ENCODE measurements around the gene GBX2. TPM values are rescaled to one million over a fixed set of nuclear protein-coding genes. Genes with fewer than 3 reads are reported as not detected.

The GBX2 gene
- polyA plus RNA-seq, 1 experiment = 0.11 TPM

DNA sequence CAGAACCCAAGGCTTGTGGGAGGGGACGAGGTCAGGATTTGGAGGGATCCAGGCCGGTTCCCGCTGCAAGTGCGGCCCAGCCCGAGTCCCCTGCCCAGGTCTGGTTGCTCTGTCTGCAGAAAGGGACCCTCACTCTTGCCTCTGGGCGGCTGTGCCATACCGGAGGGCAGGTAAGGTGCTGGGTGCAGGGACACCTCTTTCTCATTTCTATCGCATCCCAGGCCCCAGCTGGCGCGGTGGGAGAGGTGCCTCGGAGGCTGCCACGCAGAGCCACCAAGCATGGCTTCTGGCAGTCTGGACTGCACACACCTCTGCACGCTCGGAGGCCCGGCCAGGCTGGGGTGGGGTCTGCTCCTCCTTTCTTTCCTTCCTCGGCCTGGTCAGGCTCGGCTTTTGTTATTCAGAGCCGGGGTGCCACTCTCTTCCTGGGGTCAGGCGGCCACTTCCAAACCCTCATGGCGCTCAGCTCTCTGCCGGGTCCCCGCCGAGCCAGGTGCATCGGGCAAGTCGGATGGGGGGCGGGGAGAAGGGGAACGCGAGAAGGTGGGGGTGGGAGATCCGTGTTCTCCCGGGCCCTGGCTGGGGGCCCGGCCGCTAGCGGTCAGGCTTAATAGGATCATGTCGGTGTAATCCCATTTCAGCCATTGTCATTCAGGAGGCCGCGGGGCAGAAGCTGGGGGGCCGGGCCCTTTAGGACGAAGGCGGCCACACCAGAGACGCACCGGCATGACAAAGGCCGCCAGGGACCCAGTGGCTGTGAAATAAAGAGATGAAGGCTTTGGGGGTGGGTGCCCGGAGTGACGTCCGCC, 9.0 kb downstream of the GBX2 start:
- DNase-seq (ENCODE audit: low read depth) = no peak
- H3K4me3 ChIP-seq (ENCODE audit: low read depth, low read length) = no peak overlapping the region
- H3K36me3 ChIP-seq (ENCODE audit: control insufficient read depth, insufficient read depth, low read length) = no peaks in the 10 kb centered on the region
- H3K27me3 ChIP-seq (ENCODE audit: control insufficient read depth, insufficient read depth, low read length) = peaks cover 23% of the 10 kb centered on the region
- CTCF ChIA-PET = interaction anchor here (1.4 kb wide), 1 partner anchor 19 kb away, joined by 3 read pairs; no protein-coding TSS in a partner anchor
- POLR2A ChIA-PET = no interaction called here
- TF ChIP-seq, protein P1, sequence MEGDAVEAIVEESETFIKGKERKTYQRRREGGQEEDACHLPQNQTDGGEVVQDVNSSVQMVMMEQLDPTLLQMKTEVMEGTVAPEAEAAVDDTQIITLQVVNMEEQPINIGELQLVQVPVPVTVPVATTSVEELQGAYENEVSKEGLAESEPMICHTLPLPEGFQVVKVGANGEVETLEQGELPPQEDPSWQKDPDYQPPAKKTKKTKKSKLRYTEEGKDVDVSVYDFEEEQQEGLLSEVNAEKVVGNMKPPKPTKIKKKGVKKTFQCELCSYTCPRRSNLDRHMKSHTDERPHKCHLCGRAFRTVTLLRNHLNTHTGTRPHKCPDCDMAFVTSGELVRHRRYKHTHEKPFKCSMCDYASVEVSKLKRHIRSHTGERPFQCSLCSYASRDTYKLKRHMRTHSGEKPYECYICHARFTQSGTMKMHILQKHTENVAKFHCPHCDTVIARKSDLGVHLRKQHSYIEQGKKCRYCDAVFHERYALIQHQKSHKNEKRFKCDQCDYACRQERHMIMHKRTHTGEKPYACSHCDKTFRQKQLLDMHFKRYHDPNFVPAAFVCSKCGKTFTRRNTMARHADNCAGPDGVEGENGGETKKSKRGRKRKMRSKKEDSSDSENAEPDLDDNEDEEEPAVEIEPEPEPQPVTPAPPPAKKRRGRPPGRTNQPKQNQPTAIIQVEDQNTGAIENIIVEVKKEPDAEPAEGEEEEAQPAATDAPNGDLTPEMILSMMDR (IDR thresholded peaks at IDR 0.05; ENCODE audit: insufficient read depth, low read depth, low read length) = no peak

DNA sequence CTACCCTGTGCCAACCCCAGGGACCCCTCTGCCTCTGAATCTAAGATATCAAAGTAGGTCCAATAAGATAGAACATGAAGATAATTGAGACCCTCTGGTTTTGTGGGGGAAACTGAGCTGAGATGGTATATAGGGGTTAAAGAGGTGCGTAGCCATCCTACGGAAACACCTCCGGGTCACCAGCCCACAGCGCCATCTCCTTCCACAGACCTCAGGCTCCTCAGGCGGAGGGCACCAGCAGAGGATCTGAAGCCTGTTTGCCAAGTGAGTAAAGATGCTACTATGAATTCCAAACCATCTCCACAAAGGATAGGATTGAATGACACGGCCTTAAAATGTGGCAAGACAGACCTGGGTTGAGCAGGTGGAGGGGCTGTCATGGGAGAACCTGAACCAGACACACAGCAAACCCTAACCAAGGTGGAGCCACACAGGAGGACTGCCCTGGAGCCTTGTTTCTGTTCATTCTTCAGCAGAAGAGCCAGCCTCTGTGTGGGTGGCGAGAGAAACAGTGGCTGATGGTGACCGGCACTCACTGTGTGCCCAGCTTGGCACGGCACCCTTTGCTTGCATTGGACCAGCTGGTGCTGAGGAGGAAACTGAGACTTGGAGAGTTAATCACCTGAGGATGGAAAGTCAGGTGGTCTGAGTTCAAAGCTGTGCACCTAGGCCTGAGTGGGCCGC, 10.2 kb downstream of the GBX2 start:
- CTCF ChIA-PET = interaction anchor here (1.4 kb wide), 1 partner anchor 20 kb away, joined by 3 read pairs; no protein-coding TSS in a partner anchor
- no peak for DNase-seq (ENCODE audit: low read depth)
- TF ChIP-seq, protein P1 (IDR thresholded peaks at IDR 0.05; ENCODE audit: insufficient read depth, low read depth, low read length) = no peak
- H3K27me3 ChIP-seq (ENCODE audit: control insufficient read depth, insufficient read depth, low read length) = peaks cover 18% of the 10 kb centered on the region
- no peak overlapping the region for H3K4me3 ChIP-seq (ENCODE audit: low read depth, low read length)
- POLR2A ChIA-PET = no interaction called here
- no peaks in the 10 kb centered on the region for H3K36me3 ChIP-seq (ENCODE audit: control insufficient read depth, insufficient read depth, low read length)

DNA sequence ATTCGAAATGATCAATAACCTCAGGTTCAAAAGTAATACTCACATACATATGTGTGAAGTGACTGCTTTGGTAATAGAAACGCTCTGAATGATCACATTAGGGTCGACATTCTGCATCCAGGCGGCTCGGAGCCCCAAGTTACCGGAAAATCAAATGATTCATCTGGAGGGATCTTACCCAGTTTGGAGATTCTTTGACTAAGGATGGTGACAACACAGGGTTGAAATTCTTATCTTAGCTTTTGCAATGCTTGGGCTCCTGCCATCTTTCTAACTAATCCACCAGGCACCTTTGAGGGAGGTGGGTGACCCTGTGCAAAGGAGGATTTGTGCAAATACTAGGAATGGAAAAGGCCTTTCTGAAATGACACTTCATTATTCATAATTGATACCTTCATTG, 10.8 kb downstream of the GBX2 start:
- POLR2A ChIA-PET = no interaction called here
- CTCF ChIA-PET = no interaction called here
- TF ChIP-seq, protein P1 (IDR thresholded peaks at IDR 0.05; ENCODE audit: insufficient read depth, low read depth, low read length) = no peak
- no peak for DNase-seq (ENCODE audit: low read depth)
- no peak overlapping the region for H3K4me3 ChIP-seq (ENCODE audit: low read depth, low read length)
- H3K36me3 ChIP-seq (ENCODE audit: control insufficient read depth, insufficient read depth, low read length) = no peaks in the 10 kb centered on the region
- H3K27me3 ChIP-seq (ENCODE audit: control insufficient read depth, insufficient read depth, low read length) = peaks cover 17% of the 10 kb centered on the region

DNA sequence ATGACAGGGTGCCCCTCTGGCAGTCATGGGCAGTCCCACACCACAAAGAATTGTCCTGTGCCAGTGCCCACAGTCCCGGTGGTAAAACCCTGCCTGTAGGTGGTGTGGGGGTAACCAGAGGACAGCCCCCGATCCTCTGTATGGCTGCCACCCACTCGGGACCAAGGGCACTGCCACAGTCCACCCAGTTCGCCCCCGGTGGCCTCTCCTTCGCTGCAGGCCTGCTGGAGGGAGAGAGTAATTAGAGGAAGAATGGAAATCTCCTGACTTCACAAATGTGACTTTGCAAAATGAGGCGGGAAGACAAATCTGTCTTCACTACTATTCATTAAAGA, 11.4 kb downstream of the GBX2 start:
- Histone ChIP-seq H3K27me3 (ENCODE audit: control insufficient read depth, insufficient read depth, low read length) (peaks cover 16% of the 10 kb centered on the region), H3K4me3 (ENCODE audit: low read depth, low read length) (no peak overlapping the region), H3K36me3 (ENCODE audit: control insufficient read depth, insufficient read depth, low read length) (no peaks in the 10 kb centered on the region)
- no peak for DNase-seq (ENCODE audit: low read depth)
- ChIA-PET CTCF (no interaction called here), POLR2A (no interaction called here)
- TF ChIP-seq, protein P1 (IDR thresholded peaks at IDR 0.05; ENCODE audit: insufficient read depth, low read depth, low read length) = no peak

DNA sequence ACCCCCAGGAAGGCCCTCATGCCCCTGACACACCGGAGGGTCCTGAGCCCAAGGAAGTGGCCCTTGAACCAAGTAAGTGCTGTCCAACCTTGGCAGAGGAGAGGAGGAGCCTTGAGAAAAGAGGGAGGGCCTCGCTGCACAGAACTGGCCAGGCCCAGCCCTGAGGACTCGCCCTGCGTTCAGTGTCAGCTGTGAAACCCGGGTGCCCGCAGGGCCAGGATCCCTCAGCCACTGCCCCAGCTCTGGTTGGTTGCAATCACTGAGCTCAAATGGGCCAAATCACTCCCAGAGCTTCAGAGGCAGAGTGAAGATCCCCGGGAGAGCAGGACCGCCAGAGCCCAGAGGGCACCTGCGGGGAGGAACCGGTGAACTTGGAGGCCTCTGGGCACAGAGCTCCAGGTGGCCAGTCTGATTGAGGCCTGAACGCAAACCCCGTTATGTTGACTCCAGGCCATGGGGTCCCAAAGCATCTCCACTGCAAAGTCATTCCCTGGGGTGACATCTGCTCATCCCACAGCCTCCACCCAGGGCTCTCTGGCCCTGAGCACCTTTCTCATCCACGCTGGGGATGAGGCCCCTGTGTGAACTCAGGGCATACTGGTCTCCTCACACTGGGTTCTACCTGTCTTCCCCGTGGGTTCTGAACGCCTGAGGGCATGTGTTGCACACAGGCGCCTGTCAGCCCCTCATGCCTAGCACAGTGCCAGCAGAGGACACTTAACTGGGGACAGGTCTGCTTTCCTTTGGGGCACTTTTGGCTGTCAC, 11.9 kb downstream of the GBX2 start:
- POLR2A ChIA-PET = no interaction called here
- CTCF ChIA-PET = interaction anchor here (0.7 to 2.6 kb wide), 2 partner anchors 13 to 22 kb away, joined by 3 to 12 read pairs; no protein-coding TSS in a partner anchor
- H3K27me3 ChIP-seq (ENCODE audit: control insufficient read depth, insufficient read depth, low read length) = peaks cover 16% of the 10 kb centered on the region
- no peaks in the 10 kb centered on the region for H3K36me3 ChIP-seq (ENCODE audit: control insufficient read depth, insufficient read depth, low read length)
- TF ChIP-seq, protein P1 (IDR thresholded peaks at IDR 0.05; ENCODE audit: insufficient read depth, low read depth, low read length) = no peak
- no peak overlapping the region for H3K4me3 ChIP-seq (ENCODE audit: low read depth, low read length)
- no peak for DNase-seq (ENCODE audit: low read depth)

Measured in BJ (cell line).